C4-2B (cell line): ENCODE results near the gene CCKAR.

Experiments
- ZFX ChIP-seq: fragments of 450-650 bp; IDR thresholded peaks from 2 replicates; pipeline ENCODE4 v1.6.1; 2017
- TF ChIP-seq, protein P1 (sequence below): fragments of 450-650 bp; conservative IDR thresholded peaks from 2 replicates; pipeline ENCODE4 v1.5.1; 2017; ENCODE audit warnings: mild to moderate bottlenecking

- TF ChIP-seq, protein P1, sequence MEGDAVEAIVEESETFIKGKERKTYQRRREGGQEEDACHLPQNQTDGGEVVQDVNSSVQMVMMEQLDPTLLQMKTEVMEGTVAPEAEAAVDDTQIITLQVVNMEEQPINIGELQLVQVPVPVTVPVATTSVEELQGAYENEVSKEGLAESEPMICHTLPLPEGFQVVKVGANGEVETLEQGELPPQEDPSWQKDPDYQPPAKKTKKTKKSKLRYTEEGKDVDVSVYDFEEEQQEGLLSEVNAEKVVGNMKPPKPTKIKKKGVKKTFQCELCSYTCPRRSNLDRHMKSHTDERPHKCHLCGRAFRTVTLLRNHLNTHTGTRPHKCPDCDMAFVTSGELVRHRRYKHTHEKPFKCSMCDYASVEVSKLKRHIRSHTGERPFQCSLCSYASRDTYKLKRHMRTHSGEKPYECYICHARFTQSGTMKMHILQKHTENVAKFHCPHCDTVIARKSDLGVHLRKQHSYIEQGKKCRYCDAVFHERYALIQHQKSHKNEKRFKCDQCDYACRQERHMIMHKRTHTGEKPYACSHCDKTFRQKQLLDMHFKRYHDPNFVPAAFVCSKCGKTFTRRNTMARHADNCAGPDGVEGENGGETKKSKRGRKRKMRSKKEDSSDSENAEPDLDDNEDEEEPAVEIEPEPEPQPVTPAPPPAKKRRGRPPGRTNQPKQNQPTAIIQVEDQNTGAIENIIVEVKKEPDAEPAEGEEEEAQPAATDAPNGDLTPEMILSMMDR = no peak
- TF ChIP-seq ZFX = no peak
Observed at GRCh38 chr4:26454961-26455360, 35.3 kb downstream of the CCKAR start.
